NCI-H1417 treated with DMSO at 0.1 percent for 48 hours (cell line): ENCODE measurements around the gene PTBP1.

Experiments
- DNase-seq: peaks from one replicate; lab custom pipeline; 2025; lab: John Stamatoyannopoulos, UW

The PTBP1 gene

GRCh38 chr19:797528-798414 is 519 bp downstream of the PTBP1 start:
- DNase-seq: peak; percentile 53

GRCh38 chr19:798415-799075 is 1.3 kb downstream of the PTBP1 start:
- DNase-seq: no peak

GRCh38 chr19:799076-799881 is 2.0 kb downstream of the PTBP1 start:
- no peak for DNase-seq

- no peak for DNase-seq
These were observed 3.2 kb downstream of the PTBP1 start for GRCh38 chr19:800360-801029.

- no peak for DNase-seq
These were observed 4.0 kb downstream of the PTBP1 start for GRCh38 chr19:801030-801860.

- DNase-seq: no peak
These were observed 4.7 kb downstream of the PTBP1 start for GRCh38 chr19:801861-802497.

- no peak for DNase-seq
These were observed 5.3 kb downstream of the PTBP1 start for GRCh38 chr19:802498-803098.

GRCh38 chr19:803099-803561 is 5.9 kb downstream of the PTBP1 start:
- DNase-seq: no peak

GRCh38 chr19:803686-804418 is 6.6 kb downstream of the PTBP1 start:
- no peak for DNase-seq

GRCh38 chr19:804419-805165 is 7.3 kb downstream of the PTBP1 start:
- no peak for DNase-seq

- no peak for DNase-seq
These were observed 7.9 kb downstream of the PTBP1 start for GRCh38 chr19:805166-805551.

- DNase-seq: no peak
These were observed 8.6 kb downstream of the PTBP1 start for GRCh38 chr19:805600-806550.

GRCh38 chr19:806815-807421 is 9.7 kb downstream of the PTBP1 start:
- DNase-seq: no peak

- DNase-seq: no peak
These were observed 10.6 kb downstream of the PTBP1 start for GRCh38 chr19:807627-808422.

GRCh38 chr19:808423-808775 is 11.1 kb downstream of the PTBP1 start:
- DNase-seq: no peak
